GM21515 (cell line): ENCODE data around the gene SLC44A5.
"Not testable (repeated sequence)": the region's sequence is repeated elsewhere in the genome, so short reads cannot be mapped to it uniquely, and the experiment has no call there.

ENCODE experiments used
- ATAC-seq: cut with Tn5 transposase; IDR thresholded peaks from one replicate; pipeline ENCODE4 v1.9.1; 2021; ENCODE audit not compliant: unreplicated experiment

The SLC44A5 gene

DNA sequence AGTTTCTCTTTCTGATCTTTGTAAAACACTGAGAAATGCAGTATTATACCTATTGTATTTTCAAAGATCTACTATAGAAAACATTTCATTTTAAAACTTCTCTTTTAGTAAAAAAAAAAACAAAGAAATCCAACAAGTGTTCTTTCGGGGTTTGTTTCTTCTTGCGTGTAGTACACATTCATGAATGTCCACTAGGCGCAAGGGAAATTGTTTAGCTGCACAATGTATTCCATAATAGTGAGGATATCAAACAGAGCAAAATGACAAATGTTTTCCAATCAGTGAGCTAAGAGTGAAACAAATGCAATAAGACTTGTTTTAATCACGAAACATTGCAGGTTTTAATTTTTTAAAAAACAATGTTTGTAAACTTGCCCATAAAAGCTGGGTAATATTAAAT lies 408.2 kb downstream of the SLC44A5 start:
- no peak for ATAC-seq

DNA sequence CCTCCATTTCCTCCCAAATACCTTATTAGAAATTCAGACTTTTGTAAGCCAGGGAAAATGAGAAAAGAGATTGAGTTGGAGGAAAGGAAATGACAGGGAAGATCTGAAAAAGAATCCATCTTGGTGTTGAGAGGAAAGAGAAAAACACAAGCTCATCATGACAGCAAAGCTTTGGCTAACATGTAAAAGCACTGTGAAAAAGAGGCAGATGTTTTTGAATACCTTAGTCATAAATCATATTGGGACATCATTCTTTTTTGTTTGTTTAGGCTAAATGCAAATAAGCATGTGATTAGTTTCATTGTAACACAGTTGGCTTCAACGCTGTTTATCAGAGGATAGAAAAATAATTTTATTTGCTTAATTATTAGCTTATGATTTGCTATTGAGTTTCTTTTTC lies 412.2 kb downstream of the SLC44A5 start:
- no peak for ATAC-seq

DNA sequence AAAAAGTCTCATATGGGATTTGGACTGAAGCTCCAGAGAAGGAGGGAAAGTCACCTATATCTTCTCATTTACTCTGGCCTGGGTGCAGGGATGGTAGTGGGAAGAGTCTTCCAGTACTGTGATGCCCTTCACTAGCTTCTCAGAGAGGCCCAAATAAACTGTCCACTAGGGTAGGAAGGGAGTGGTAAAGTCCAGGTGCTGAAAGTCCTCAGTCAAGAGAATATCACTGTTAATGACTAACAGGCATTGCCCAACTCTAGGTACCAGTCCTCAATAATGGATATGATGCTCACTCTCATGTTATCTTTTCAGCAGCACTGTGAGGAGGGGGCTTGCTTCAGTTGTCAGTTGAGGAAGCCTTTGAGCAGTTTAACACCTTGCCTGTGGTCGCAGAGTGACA lies 412.8 kb downstream of the SLC44A5 start:
- no peak for ATAC-seq

DNA sequence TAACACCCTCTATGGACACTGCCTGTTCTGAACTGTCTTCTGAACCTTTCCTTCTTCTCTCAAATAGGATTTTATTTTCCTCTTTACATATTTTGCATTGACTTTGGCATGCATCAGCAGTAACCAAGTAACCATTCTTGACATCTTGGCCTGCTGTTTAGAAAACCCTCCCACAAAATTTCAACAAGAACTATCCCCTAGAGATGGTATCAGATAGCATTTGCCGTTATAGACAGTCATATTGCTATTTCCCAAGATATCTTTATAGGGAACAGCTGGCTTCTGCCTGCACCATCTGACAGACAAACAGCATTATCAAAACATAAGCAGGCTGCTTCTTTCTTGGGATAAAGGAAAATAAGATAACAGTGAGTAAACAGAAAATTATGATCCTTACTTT lies 422.0 kb downstream of the SLC44A5 start:
- no peak for ATAC-seq

DNA sequence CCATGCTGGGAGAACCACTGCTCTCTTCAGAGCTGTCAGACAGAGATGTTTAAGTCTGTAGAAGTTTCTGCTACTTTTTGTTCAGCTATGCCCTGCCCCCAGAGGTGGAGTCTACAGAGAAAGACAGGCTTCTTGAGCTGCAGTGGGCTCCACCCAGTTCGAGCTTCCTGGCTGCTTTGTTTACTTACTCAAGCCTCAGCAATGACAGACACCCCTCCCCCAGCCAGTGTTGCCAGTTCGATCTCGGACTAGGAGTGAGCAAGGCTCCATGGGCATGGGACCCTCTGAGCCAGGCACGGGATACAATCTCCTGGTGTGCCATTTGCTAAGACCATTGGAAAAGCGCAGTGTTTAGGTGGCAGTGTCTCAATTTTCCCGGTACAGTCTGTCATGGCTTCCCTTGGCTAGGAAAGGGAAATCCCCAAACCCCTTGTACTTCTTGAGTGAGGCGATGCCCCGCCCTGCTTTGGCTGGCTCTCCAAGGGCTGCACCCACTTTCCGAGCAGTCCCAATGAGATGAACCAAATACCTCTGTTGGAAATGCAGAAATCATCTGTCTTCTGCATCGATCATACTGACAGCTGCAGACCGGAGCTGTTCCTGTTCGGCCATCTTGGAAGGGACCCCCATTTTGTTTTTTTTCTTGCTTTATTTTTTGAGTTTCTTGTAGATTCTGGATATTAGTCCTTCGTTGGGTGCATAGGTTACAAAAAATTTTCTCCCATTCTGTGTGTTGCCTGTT lies 429.5 kb downstream of the SLC44A5 start:
- ATAC-seq, result not testable (repeated sequence)

DNA sequence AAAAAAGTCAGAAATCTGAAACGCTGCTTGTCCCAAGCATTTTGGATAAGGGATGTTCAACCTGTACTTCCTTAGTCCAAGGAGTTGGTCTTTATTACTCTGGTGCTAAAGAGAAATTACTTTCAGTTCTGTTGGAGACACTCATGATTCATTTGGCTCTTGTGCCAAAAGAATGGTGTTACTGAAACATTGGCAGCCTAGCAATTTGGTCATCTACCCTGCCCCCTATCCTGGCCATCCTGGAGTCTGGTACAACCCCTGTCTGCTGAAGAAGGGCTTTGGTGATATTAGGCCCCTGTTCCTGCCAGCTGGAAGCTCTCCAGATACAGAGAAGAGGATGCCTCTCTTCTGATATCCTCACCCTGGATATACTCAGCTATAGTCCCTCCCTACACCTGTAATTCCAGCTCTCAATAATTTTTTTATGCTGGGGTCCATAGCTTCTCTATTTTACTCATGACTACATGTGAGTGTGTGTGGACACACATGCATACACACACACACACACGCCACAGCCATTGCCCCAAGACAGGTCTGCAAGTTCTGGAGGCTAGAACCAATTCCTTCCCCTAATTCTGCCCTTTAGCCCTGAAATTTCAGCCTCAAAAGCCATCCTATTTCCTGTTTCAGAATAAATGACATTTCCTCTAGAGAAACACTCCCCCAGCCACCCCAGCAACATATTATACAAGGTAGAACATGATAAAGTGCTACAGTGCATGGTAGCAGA lies 436.7 kb downstream of the SLC44A5 start:
- ATAC-seq, result no peak

DNA sequence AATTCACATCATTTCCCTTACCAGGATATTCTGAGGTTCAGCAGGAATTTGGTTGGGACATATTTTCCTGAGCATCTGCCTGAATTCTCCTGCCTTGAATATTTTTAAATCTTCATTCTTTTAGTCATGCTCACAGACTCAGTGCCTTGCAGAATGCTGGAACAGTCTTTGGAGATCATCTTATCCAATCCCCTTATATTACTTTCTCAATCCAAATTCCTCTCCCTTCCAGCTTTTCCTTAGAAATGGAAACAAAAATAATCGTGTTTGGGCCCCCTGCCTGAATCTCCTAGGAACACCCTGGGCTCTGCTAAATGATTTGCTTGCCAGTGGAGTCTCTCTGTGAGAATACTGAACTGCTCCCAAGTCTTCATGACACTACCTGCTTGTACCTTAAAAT lies 438.4 kb downstream of the SLC44A5 start:
- no peak for ATAC-seq

DNA sequence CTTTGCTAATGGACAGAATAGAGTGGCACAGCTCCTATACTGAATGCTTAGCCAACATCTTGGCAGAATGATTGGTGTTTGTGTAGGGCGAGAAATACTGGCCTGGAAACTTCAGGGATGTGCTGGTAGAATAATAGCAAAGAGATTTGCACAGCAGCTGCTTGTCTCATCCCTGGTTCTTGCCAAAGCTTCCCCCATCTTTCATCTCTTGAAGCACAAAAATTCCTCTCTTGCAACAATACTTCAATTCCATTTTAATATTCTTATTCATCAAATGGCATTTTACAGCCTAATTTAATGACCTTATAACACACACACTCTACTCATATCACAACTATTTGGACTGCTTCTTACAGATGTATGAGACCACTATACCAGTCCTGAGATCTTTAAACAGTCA lies 439.0 kb downstream of the SLC44A5 start:
- no peak for ATAC-seq

DNA sequence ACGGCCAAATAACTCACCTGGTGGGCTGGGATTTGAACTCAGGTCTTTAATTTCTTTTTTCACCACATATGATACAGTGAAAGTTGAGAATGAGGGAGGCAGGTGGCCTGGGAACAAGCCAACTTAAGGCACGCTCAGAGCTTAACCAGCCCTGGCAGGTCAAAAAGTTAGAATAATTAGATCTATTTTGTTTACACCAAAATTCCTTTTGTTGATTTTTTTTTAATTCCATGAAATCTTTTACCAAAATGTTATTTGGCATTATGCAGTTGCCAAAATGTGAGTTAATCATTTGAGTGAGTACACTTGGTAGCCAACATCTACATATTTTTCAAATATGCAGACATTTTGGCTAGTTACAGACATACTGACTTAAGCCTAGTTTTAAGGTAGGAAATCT lies 439.9 kb downstream of the SLC44A5 start:
- no peak for ATAC-seq

DNA sequence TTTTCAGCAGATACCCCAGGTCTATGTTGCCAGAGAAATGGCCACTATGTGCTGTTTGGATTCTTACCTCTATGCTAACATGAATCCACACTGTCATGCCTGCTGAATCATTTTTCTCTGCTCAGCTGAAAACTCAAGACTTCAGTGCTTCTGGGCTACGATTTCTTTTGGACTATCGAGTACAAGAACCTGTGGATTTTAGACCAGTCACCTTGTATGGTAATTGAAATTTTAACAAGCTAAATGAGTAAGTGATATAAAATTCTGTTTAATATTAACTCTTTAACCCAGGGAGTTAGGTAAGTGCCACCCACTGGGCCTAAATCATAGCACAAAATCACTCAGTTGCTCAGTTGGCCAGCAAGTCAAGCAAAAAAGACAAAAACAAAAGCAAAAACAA lies 440.9 kb downstream of the SLC44A5 start:
- no peak for ATAC-seq

DNA sequence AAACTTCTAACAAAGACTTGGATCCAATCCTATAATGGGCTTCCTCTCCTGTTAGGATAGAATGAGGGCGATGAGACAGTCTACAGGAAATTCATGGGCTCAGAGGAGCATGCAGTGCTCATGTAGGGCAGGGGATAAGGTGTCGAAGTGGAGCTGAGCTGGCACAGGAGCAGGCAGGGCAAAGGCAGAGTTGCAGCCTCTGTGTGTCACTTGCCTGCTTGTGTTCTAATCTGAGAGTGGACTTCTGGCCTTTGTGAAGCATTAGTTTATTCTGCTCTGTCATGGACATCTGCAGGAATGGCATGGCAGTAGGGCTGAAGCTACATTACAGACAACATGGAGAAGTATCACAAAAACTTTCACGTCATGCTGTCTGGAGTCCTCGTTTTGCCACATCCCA lies 444.1 kb downstream of the SLC44A5 start:
- ATAC-seq, result no peak

DNA sequence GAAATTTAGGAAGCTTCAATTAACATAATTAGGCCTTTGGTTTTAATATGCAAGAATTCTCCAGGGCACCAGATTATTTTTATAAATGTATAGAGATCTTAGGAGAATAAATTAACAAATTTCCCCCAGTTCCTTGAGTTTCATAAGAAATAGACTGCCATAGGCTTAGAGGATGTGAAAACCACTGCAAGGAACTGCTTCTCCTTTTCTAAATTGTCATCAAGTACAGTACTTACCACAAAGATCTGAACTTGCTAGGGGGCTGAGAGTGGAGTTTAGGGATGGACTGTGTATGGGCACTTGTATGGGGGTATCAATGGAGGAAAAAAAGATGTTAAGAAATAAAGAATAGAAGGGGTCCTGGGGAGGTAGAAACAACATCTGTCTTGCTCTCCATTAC lies 445.6 kb downstream of the SLC44A5 start:
- no peak for ATAC-seq

DNA sequence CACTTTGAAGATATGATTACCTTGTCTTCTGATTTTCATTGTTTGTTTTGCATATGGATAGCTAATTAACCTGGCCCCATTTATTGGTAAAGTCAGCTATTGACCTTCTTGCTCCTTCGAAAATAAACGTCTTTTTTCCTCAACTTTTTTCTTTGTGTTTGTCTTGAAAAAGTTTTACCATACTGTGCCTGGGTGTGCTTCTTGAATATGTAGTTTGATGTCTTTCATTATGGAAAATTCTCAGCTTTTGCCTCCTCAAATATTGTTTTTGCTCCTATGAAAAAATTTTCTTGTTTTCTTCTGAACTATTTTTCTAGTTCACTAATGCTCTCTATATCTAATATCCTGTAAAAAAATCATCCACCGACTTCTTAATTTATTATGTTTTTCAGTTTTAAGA lies 451.8 kb downstream of the SLC44A5 start:
- ATAC-seq, result no peak
